Amygdala (tissue), 56 donors: ENCODE measurements around the gene PHYHIPL.

Experiments used
- DNase-seq, 56 donors: peaks; one replicate each; lab custom pipeline; 2025; lab: John Stamatoyannopoulos, UW

Gene PHYHIPL

GRCh38 chr10:59176241-59177030 lies at the start of gene PHYHIPL:
Gene PHYHIPL, plus strand, starts transcription at chr10:59176643. Its CDS starts 211 bp downstream, at chr10:59176854.
- DNase-seq: peak in 52 of 56 donors; percentile 1 to 81 (median 61)

DNA sequence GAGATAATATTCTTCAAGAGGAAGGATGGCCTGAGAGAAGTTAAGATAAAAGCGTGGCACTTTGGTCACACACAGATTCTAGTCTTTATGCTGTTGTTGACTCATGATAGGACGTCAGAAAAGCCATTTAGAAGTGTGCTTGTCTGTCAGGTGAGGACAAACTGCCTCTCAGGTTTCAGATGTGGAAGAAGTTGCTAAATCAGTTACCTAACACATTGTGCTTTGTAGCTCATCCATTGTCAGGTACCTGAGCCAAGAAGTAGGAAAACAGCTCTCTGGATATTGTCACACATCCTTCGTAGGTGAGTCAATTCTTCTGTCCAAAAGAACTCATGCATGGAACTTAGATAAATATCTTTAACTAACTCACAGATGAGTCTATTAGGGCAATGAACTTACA lies 49.5 kb upstream of the PHYHIPL start:
- DNase-seq: no peak

DNA sequence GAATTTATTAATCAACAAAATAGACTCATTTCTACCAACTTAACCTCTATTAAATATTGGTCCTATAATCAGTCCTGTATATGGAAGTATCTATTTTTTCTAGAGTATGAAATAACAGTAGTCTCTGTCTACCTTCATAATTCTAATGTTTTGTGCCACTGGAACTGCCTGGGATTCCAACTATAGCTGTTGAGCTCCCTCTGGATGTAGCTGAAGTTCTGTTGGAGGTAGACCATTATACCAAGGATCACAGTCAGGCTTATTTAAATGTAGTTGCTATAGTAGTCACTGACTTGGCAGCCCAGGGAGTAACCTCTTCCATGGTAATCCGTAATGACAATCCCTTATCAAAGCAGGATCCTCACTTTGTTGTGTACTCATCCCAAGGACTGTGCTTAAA lies 48.5 kb upstream of the PHYHIPL start:
- DNase-seq: no peak

DNA sequence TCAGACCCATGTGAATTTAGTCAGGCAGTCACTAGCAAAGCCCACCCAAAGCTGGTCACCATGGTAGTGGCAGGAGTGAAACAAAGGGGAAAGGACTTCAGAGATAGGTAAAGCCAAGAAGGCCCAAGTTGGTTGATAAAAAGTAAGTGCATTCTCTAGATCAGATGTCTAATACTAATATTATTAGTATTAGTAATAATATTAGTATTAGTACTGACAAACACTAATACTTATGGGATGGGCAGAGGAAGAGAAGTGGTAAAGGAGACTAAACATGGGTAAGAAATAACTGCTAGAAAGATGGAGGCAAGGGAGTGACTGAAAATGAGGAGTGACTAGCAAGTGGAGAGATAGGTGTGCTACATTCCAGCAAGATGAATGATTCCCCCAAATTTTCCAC lies 46.6 kb upstream of the PHYHIPL start:
- no peak for DNase-seq

DNA sequence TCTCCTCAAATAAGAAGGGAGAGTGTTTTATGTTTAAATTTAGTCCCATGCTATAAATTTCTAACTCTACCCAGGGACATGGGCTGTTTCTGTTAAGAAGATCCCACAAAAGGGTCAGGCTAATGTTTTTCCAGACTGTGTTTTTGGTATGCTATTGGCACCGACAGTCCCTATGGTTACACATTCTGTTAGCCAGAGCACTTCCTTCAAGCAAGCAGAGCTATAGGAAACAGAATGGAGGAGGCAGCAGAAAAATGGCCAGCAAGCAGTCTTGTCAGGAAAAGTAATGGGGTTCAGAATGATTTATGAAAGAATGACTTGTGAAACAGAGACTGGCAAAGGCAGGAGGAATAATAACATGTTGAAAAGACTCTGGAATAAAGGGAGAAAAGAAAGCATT lies 44.8 kb upstream of the PHYHIPL start:
- peak in 5 of 56 donors; percentile 1 to 7 (median 2) for DNase-seq

- no peak for DNase-seq
Measured at GRCh38 chr10:59133841-59134593, 42.4 kb upstream of the PHYHIPL start.

GRCh38 chr10:59134785-59135184 lies 41.7 kb upstream of the PHYHIPL start:
- no peak for DNase-seq

GRCh38 chr10:59135275-59135674 lies 41.2 kb upstream of the PHYHIPL start:
- DNase-seq: no peak

DNA sequence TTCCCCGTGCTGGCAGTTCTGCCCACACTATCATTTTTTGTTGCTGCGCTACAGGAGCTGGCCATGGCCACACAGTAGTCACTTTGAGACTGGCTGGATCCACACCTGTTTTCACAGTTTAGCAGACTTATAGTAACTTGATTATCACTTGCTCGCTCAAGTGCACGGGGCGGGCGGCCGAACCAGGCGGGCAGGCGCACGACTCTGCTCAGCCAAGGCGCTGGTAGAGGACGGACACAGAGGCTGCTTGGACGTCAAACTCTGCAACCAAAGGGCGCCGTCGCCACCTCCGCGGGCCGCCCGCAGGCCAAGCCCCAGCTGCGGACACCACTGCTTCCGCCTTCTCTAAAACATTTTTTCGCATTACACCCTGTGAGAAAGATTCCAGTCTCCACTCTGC lies 38.4 kb upstream of the PHYHIPL start:
- no peak for DNase-seq

DNA sequence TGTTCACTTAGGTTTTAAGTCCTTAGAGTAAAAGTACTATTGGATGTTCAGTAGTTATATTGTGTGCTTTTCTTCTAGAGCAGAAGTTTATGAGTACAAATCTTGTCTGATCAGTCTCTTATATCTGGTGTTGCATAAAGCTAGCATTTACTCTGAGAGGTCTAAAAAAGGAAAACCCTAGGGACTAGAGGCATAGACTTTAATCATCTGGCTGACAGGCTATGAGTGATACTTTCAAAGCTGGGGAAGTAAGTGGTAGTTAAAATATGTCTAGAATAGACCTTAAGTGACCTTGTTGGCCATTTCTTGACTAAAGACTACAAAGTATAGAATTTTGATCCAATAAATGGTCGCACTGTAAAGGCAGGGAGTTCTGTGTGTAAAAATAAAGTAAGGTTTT lies 32.9 kb upstream of the PHYHIPL start:
- no peak for DNase-seq

DNA sequence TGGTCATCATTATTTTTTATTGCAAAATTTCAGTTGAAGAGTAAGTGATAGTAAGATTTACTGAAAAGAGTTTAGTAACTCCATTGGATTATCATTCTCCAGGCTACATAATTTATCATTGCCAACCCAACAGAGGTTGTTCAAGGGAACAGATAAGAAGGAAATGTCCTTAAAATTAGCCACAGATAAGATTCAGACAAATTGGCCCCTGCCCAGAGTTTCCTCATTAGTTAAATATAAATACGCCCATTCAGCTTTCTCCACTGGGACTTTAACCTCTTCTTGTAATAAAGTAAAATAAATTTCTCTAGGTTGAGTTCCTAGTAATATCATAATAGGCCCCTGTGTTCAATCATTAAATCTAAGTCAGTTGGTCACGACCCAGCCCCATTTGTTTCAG lies 27.7 kb upstream of the PHYHIPL start:
- no peak for DNase-seq

GRCh38 chr10:59155556-59155955 lies 20.9 kb upstream of the PHYHIPL start:
- DNase-seq: no peak

DNA sequence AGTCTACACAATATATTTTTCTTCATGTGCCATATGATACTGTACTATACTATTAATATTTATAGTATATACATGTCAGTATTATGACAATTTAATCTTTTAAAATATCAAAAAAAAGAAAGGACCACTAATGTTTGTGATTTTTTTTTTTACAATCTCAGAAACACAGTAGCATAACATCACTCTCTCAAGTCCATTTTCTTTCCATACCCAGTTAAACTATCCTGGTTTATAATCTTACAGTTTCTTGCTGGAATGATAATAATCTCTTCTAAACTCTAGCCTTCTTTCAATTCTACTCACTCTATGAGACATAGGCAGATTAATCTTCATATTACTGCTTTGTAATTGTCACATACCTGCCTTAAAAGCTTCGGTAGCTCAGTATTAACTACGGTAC lies 8.9 kb upstream of the PHYHIPL start:
- no peak for DNase-seq

DNA sequence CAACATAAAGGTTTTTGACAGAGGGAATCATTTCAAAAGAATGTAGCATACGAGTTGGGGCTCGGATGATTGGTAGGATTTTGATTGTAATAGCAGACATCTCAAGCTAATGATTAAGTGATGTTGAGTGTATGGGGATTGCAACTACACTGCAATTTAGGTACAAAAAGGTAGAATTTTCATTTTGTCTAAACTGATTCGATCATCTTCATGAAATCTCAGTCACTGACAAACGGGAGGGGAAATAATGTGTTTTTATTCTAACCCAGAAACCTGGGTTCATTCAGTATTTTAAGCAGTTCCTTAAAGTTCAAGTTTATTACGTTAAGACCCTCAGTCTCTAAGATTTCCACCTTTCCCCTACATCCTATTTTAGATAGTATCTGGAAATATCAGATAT lies 3.9 kb upstream of the PHYHIPL start:
- DNase-seq: no peak

- no peak for DNase-seq
Measured at GRCh38 chr10:59173414-59173813, 3.0 kb upstream of the PHYHIPL start.

GRCh38 chr10:59175538-59176240 lies 754 bp upstream of the PHYHIPL start:
- DNase-seq: peak in 44 of 56 donors; percentile 5 to 80 (median 54)

- DNase-seq: peak in 48 of 56 donors; percentile 3 to 78 (median 48)
Measured at GRCh38 chr10:59177031-59177797, 771 bp downstream of the PHYHIPL start.

DNA sequence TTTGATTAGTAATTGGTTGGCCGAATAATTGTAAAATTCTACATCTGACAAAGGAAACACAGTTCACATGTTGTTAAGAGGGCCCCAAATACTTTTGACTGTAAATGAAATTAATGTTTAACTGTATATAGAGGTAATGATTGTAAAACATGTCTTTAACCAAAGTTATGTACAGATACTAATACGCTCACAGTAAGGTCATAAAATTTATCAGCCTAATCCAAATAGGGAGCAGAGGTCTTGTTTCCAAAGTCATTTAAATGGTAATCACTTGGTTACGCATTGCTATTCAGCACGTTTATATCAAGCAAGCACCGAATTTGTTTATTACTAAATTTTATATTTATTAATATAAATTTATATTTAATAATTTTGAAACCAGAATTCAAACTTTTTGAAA lies 1.4 kb downstream of the PHYHIPL start:
- no peak for DNase-seq

DNA sequence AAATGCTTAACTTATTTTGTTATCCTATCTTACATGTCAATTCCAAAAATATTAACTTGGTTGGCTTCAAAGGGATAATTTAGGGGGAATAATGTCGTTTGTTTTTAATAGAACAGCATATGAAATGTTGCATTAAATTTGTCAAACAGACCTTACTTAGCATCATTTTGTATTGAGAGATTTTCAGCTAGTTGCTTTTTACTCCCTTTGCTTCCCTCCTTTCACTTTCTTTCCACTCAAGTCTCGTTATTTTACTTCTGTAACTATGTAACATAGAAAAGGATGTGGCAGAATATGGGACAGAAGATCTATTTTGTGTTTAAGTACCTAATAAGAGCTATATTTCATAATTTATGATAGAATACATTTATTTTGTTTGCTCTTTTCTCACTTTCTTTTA lies 2.6 kb downstream of the PHYHIPL start:
- DNase-seq: no peak

- no peak for DNase-seq
Measured at GRCh38 chr10:59180689-59181270, 4.3 kb downstream of the PHYHIPL start.
